Measurements from ENCODE around the gene RAPGEF4. TPM values are rescaled to one million over a fixed set of nuclear protein-coding genes. Genes with fewer than 3 reads are reported as not detected.

RAPGEF4 gene
- total RNA-seq, 1 donor: 0.36 TPM

GRCh38 chr2:172953970-172954852, 218.6 kb downstream of the RAPGEF4 start:
- H3K36me3 ChIP-seq (ENCODE audit: insufficient read depth, low read length): no peaks in the 10 kb centered on the region
- DNase-seq (ENCODE audit: insufficient read length, low spot score, missing footprints): peak; percentile 68
- no peaks in the 10 kb centered on the region for H4K20me1 ChIP-seq (ENCODE audit: insufficient read depth, low read length)
- no peaks in the 10 kb centered on the region for H3K9me3 ChIP-seq (ENCODE audit: low read depth, low read length)
- peak overlapping the region; percentile 45 for H3K4me2 ChIP-seq (ENCODE audit: insufficient read depth, low read length)
- no peak overlapping the region for H2AFZ ChIP-seq (ENCODE audit: low read length)
- peaks cover 15% of the 10 kb centered on the region for H3K4me1 ChIP-seq (ENCODE audit: insufficient read depth, low read length)
- H3K79me2 ChIP-seq (ENCODE audit: insufficient read depth, low read length): no peaks in the 10 kb centered on the region
- TF ChIP-seq CTCF (IDR thresholded peaks at IDR 0.05; ENCODE audit: extremely low read depth, low read depth, low read length): no peak
- peak overlapping the region; percentile 10 for H3K4me3 ChIP-seq (ENCODE audit: insufficient read depth, low read length)
- H3K27me3 ChIP-seq (ENCODE audit: insufficient read depth, low read length): no peaks in the 10 kb centered on the region
- H3K27ac ChIP-seq (ENCODE audit: low read depth, low read length): peak overlapping the region; percentile 55

- no peaks in the 10 kb centered on the region for H3K27me3 ChIP-seq (ENCODE audit: insufficient read depth, low read length)
- no peak for TF ChIP-seq CTCF (IDR thresholded peaks at IDR 0.05; ENCODE audit: extremely low read depth, low read depth, low read length)
- H3K36me3 ChIP-seq (ENCODE audit: insufficient read depth, low read length): no peaks in the 10 kb centered on the region
- DNase-seq (ENCODE audit: insufficient read length, low spot score, missing footprints): no peak
- no peaks in the 10 kb centered on the region for H3K79me2 ChIP-seq (ENCODE audit: insufficient read depth, low read length)
- no peak overlapping the region for H3K27ac ChIP-seq (ENCODE audit: low read depth, low read length)
- H2AFZ ChIP-seq (ENCODE audit: low read length): no peak overlapping the region
- H4K20me1 ChIP-seq (ENCODE audit: insufficient read depth, low read length): no peaks in the 10 kb centered on the region
- peaks cover 15% of the 10 kb centered on the region for H3K4me1 ChIP-seq (ENCODE audit: insufficient read depth, low read length)
- no peaks in the 10 kb centered on the region for H3K9me3 ChIP-seq (ENCODE audit: low read depth, low read length)
- H3K4me3 ChIP-seq (ENCODE audit: insufficient read depth, low read length): no peak overlapping the region
- H3K4me2 ChIP-seq (ENCODE audit: insufficient read depth, low read length): no peak overlapping the region
Observed at GRCh38 chr2:172955587-172955986, 219.9 kb downstream of the RAPGEF4 start.

- Histone ChIP-seq H2AFZ (ENCODE audit: low read length) (no peak overlapping the region), H3K27me3 (ENCODE audit: insufficient read depth, low read length) (no peaks in the 10 kb centered on the region), H3K79me2 (ENCODE audit: insufficient read depth, low read length) (no peaks in the 10 kb centered on the region), H3K36me3 (ENCODE audit: insufficient read depth, low read length) (no peaks in the 10 kb centered on the region), H3K9me3 (ENCODE audit: low read depth, low read length) (no peaks in the 10 kb centered on the region), H3K4me3 (ENCODE audit: insufficient read depth, low read length) (no peak overlapping the region), H3K4me2 (ENCODE audit: insufficient read depth, low read length) (no peak overlapping the region), H3K27ac (ENCODE audit: low read depth, low read length) (no peak overlapping the region), H4K20me1 (ENCODE audit: insufficient read depth, low read length) (no peaks in the 10 kb centered on the region), H3K4me1 (ENCODE audit: insufficient read depth, low read length) (peaks cover 16% of the 10 kb centered on the region)
- no peak for DNase-seq (ENCODE audit: insufficient read length, low spot score, missing footprints)
- no peak for TF ChIP-seq CTCF (IDR thresholded peaks at IDR 0.05; ENCODE audit: extremely low read depth, low read depth, low read length)
Observed at GRCh38 chr2:172957734-172958133, 222.1 kb downstream of the RAPGEF4 start.

GRCh38 chr2:172962082-172962481, 226.4 kb downstream of the RAPGEF4 start:
- no peaks in the 10 kb centered on the region for H3K36me3 ChIP-seq (ENCODE audit: insufficient read depth, low read length)
- no peaks in the 10 kb centered on the region for H3K79me2 ChIP-seq (ENCODE audit: insufficient read depth, low read length)
- H4K20me1 ChIP-seq (ENCODE audit: insufficient read depth, low read length): no peaks in the 10 kb centered on the region
- H3K27me3 ChIP-seq (ENCODE audit: insufficient read depth, low read length): no peaks in the 10 kb centered on the region
- H3K4me1 ChIP-seq (ENCODE audit: insufficient read depth, low read length): peaks cover 5% of the 10 kb centered on the region
- TF ChIP-seq CTCF (IDR thresholded peaks at IDR 0.05; ENCODE audit: extremely low read depth, low read depth, low read length): no peak
- H3K27ac ChIP-seq (ENCODE audit: low read depth, low read length): no peak overlapping the region
- no peak for DNase-seq (ENCODE audit: insufficient read length, low spot score, missing footprints)
- H2AFZ ChIP-seq (ENCODE audit: low read length): no peak overlapping the region
- H3K4me2 ChIP-seq (ENCODE audit: insufficient read depth, low read length): no peak overlapping the region
- no peak overlapping the region for H3K4me3 ChIP-seq (ENCODE audit: insufficient read depth, low read length)
- H3K9me3 ChIP-seq (ENCODE audit: low read depth, low read length): no peaks in the 10 kb centered on the region
